ENCODE data around the gene ZBTB48.

The ZBTB48 gene

DNA sequence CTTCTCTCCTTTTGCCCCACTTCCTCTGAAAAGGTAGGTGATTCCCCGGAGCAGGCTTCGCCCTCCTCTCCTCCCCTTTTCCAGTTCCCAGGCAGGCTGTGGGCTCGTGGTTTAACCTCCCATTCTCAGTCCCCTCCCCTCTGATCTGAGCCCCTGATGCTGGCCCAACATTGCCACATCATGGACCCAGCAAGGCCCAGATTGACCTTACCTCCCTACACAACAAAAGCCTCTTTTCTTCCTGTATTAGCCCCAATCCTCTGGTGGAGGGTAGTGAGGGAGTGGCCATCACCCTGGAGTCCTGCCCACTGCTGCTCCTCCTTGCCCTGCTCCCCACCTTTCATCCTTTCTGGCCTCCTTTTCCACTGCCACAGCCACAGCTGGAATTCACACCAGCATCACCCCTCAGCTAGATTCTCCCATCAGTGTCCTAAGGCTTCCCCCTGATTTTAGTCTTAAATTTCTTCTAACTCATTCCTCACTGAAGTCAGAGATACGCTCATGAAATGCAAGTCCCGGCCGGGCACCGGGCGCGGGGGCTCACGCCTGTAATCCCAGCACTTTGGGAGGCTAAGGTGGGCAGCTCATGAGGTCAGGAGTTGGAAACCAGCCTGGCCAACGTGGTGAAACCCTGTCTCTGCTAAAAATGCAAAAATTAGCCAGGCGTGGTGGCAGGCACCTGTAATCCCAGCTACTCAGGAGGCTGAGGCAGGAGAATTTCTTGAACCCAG is 7.0 kb upstream of the ZBTB48 start:
- DNase-seq (ENCODE audit: low read depth in 2 of 2, low spot score in 1 of 2), result no peak

DNA sequence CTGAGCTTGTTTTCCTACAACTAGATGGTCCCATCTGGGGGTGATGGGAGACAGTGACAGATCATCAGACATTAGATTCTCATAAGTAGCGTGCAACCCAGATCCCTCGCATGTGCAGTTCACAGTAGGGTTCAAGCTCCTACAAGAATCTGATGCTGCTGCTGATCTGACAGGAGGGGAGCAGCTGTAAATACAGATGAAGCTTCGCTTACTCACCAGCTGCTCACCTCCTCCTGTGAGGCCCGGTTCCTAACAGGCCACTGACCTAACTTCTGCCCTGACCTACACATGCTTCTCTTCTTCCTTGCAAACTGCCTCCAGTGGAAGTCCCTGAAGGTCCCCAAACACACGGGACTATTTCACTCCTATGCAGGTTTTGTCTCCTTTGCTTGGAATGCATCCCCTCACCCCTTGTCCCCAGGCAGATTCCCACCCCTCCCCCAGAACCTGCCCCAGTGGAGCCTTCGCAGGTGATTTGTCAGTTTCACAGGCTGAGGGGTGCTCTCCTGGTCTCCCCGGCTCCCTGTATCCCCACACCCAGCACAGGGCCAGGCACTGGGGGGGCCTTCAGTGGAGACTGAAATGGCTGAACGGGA is 5.7 kb upstream of the ZBTB48 start:
- DNase-seq (ENCODE audit: low read depth in 2 of 2, low spot score in 1 of 2), result no peak

- no peak for DNase-seq (ENCODE audit: low read depth in 2 of 2, low spot score in 1 of 2)
Measured at GRCh38 chr1:6574818-6575217, 5.0 kb upstream of the ZBTB48 start.

DNA sequence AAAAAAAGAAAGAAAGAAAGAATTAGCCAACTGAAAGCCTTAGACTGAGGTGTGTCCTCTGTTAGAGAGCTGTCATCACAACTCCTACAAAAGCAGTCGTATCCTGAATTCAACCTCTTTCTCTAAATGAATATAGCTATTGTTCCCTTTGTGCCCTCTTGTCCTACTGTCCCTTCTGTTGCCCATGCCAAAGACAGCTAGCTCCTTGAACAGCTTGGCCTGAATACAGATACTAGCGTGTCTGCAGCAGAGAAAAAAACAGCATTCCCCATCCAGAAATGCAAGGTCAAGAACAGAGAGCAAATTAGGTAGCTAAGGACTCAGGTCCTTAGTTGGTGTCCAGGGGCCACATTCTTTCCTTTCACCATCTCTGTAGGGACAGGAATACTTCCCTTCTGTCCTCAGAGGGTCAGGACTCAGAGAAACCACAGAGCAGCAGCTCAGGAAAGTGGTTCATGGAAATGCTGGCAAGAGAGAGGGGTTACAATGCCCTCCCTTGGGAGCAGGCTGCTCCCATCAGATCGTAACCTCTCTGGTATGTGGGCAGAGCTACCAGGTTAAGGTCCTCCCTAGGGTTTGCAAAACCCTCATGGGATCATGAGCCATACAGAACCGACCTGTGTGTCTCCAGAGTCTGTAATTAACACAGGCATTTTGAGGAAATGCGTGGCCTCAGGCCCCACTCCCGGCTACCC is 1.8 kb upstream of the ZBTB48 start:
- DNase-seq (ENCODE audit: low read depth in 2 of 2, low spot score in 1 of 2), result no peak

GRCh38 chr1:6578624-6579373 is 995 bp upstream of the ZBTB48 start:
- DNase-seq (ENCODE audit: low read depth in 2 of 2, low spot score in 1 of 2), result no peak

GRCh38 chr1:6580119-6580592 is 362 bp downstream of the ZBTB48 start:
- no peak for DNase-seq (ENCODE audit: low read depth in 2 of 2, low spot score in 1 of 2)

DNA sequence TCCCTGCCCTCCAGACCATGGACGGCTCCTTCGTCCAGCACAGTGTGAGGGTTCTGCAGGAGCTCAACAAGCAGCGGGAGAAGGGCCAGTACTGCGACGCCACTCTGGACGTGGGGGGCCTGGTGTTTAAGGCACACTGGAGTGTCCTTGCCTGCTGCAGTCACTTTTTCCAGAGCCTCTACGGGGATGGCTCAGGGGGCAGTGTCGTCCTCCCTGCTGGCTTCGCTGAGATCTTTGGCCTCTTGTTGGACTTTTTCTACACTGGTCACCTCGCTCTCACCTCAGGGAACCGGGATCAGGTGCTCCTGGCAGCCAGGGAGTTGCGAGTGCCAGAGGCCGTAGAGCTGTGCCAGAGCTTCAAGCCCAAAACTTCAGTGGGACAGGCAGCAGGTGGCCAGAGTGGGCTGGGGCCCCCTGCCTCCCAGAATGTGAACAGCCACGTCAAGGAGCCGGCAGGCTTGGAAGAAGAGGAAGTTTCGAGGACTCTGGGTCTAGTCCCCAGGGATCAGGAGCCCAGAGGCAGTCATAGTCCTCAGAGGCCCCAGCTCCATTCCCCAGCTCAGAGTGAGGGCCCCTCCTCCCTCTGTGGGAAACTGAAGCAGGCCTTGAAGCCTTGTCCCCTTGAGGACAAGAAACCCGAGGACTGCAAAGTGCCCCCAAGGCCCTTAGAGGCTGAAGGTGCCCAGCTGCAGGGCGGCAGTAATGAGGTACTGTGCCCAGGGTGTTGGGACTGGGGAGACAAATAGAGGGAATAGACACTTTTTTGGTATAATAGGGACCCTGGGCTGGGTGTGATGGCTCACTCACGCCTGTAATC is 1.0 kb downstream of the ZBTB48 start:
- DNase-seq (ENCODE audit: low read depth in 2 of 2, low spot score in 1 of 2), result no peak

DNA sequence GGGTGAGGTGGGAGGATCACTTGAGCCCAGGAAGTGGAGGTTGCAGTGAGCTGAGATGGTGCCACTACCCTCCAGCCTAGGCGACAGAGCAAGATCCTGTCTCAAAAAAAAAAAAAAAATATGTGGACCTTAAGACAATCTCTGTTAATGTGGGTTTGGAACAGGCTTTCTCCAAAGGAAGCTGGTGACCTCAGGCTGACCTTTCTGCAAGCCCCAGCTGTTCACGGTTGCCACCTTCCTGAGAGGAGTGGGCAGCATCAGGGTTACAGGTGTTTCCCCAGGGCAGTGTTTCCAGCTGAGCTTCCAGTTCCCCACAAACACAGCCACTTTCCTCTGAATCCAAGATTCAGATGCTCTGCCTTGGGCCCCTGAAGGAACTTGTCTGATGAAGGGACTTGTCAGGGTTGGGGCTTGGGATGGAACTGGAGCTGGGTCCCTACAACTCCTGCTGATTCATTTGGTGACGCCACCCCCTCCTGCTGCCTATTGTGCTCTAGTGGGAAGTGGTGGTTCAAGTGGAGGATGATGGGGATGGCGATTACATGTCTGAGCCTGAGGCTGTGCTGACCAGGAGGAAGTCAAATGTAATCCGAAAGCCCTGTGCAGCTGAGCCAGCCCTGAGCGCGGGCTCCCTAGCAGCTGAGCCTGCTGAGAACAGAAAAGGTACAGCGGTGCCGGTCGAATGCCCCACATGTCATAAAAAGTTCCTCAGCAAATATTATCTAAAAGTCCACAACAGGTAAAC is 1.9 kb downstream of the ZBTB48 start:
- no peak for DNase-seq (ENCODE audit: low read depth in 2 of 2, low spot score in 1 of 2)

DNA sequence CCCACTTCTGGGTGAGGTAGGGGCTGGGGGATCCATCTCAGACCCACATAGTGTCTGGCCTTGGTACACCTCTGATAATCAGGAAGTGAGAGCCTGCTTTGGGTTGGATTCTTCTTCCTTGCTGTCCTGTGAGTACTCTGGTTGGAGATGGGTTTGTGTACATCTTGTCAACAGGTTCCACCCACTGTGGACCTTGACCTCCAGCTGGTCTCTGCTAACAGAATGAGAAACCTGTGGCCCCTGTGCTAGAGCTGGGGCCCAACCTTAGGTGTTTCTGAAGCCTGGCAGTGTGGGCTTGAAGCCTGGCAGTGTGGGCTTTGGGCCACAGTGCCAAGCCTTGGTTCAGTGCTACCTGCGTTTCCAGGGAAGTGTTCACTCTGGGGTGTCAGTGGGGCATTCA is 2.6 kb downstream of the ZBTB48 start:
- DNase-seq (ENCODE audit: low read depth in 2 of 2, low spot score in 1 of 2), result no peak

DNA sequence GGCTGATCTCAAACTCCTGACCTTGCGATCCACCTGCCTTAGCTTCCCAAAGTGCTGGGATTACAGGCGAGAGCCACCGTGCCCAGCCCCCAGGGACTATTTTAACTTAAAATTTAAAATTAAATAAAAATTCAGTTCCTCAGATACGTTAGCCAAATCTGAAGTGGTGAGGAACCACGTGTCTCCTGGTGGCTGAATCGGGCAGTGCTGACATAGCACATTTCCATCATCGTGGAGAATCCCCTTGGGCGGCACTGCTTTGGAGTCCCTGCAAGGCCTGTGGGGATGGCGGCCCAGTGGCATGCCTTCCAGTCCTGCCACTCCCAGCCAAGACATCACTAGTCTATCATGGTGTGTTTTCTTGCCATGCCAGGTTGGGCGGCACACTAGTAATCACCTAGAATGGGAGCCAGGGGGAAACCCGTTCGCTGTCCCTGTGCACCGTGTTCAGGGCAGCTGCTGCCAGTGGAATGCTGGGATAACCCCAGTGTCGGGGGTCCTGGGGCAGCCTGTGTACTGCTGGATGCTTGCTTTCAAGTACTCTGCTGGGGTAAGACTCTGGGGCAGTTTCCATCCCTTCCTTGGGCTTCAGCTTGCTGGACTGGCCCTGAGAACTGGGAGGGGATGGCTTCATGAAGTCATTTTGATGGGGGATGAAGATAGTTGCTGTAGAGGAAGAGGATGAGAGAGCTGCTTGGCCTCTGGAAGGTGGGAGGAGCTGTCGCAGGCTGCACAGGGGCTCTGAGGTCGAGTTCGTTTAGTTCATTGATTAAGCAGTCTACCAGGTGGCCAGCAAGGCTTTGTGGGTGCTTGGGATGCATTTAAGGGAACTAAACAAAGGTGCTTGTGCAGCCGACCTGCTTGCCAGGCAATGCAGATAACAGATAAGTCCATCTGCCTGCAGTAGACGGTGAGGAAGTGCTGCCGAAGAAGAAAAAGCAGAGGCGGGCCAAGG is 4.6 kb downstream of the ZBTB48 start:
- DNase-seq (ENCODE audit: low read depth in 2 of 2, low spot score in 1 of 2), result no peak

GRCh38 chr1:6585081-6585722 is 5.4 kb downstream of the ZBTB48 start:
- DNase-seq (ENCODE audit: low read depth in 2 of 2, low spot score in 1 of 2), result no peak

DNA sequence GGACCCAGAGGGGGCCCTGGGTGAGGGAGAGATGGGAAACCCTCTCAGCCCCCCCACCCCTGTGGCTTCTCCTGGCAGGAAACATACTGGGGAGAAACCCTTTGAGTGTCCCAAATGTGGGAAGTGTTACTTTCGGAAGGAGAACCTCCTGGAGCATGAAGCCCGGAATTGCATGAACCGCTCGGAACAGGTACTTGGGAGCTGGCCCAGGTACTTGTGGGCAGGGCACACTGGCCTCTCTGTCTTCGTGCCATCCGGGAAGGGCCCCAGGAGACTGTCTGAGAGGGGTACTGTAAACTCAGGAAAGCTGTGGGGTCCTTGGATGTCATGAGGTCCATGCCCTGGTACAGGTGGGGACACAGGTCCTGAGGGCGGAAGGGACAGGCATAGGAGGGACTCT is 6.0 kb downstream of the ZBTB48 start:
- DNase-seq (ENCODE audit: low read depth in 2 of 2, low spot score in 1 of 2), result no peak

GRCh38 chr1:6586404-6586816 is 6.6 kb downstream of the ZBTB48 start:
- no peak for DNase-seq (ENCODE audit: low read depth in 2 of 2, low spot score in 1 of 2)

DNA sequence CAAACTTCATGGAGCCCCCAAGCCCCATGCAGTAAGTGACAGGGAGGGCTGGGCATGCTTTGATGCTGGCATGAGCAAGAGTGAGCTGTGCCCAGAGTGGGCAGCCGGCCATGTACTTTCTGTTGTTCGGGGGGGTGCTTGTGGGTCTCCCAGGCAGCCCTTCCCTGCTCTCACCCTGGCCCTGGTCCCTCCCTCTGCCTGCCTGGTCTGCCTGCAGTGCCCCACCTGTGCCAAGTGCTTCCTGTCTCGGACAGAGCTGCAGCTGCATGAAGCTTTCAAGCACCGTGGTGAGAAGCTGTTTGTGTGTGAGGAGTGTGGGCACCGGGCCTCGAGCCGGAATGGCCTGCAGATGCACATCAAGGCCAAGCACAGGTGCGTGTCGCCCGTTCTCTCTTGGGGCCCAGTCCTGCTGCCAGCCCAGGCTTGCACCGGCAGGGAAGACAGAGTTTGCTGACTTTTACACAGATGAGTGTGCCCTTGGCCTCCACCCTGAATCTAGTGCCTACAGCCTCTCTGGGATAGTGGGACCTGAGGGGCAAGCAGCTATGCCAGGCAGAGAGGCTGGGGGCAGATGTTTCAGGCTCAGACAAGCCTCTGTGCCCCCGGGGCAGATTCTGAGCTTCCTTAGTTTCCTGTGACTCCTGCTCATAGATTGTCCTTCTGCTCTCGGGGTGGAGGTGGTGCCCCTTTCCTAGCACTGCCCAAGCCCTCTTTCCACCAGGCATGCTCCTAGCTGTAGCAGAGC is 7.6 kb downstream of the ZBTB48 start:
- DNase-seq (ENCODE audit: low read depth in 2 of 2, low spot score in 1 of 2), result no peak

DNA sequence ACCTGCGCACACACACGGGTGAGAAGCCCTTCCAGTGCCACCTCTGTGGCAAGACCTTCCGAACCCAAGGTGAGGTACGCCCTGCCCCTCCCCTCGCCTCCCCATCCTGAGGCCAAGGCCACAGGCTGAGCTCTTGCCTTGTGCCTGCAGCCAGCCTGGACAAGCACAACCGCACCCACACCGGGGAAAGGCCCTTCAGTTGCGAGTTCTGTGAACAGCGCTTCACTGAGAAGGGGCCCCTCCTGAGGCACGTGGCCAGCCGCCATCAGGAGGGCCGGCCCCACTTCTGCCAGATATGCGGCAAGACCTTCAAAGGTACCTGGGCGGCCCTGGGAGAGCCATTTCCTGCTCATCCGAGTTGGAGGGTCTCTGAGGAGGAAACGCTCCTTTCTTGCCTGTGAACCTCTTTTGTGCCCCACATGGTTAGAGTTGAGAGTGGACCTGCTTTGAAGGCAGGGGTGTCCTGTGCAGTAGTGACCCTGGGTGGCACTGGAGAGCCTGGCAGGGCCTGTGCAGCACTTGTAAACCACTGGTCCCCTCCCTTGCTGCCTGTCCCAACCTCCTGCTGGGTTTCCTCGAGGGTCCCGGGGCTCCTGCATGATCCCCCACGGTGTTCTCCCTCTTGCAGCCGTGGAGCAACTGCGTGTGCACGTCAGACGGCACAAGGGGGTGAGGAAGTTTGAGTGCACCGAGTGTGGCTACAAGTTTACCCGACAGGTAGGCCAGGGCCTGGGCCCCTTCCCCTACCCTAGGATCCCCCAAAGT is 8.5 kb downstream of the ZBTB48 start:
- no peak for DNase-seq (ENCODE audit: low read depth in 2 of 2, low spot score in 1 of 2)

- DNase-seq (ENCODE audit: low read depth in 2 of 2, low spot score in 1 of 2), result no peak
Measured at GRCh38 chr1:6588893-6589520, 9.2 kb downstream of the ZBTB48 start.

DNA sequence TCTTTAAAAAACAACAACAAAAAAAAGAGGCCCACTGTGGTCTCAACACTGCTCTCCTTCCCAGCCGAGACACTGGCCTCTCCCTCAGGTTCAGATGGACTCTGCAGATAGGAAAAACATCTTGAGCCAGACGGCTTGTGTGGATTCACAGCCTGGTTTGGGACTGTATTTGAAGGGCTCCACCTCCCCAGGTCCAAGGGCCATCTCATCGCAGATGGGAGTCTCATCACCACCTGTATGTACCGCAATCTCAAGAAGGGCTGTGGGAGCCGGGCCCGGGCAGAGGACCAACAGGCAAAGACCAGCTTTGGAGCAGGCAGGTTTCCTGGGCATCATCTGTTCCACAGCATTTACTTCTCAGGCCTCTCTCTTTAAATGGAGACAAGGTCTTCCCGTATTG is 10.3 kb downstream of the ZBTB48 start:
- no peak for DNase-seq (ENCODE audit: low read depth in 2 of 2, low spot score in 1 of 2)
